ENCODE data around the gene GRIK3. TPM values are rescaled to one million over a fixed set of nuclear protein-coding genes. Genes with fewer than 3 reads are reported as not detected.

The GRIK3 gene
- total and polyA plus RNA-seq, 2 experiments from 2014 or later = 0.31 to 2.9 TPM

DNA sequence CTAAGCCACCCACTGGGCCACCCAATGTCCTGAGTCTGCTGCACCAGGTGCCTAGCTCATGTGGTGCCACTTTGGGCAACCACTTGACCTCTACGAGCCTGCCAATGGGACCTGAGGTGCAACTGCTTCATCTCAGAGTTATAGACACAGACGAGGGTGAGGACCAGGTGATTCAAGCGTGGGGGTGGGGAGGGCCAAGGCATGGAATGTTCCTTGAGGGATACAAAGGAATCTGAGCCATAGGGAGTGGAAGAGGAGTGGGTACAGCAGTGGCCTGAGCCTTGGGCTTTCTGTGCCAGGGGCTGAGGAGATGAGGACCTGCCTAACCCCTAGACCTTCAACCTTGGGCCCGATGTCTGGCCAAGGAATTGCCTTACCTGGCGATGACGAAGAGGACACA lies 209.1 kb downstream of the GRIK3 start:
- peaks cover 29% of the 10 kb centered on the region for H3K4me1 Mint-ChIP-seq
- H3K27ac Mint-ChIP-seq = no peak overlapping the region; the same call in 1 of the 2 replicates
- no peaks in the 10 kb centered on the region for H3K79me2 ChIP-seq (replicated peaks; ENCODE audit: insufficient read depth)
- TF ChIP-seq, protein P1, sequence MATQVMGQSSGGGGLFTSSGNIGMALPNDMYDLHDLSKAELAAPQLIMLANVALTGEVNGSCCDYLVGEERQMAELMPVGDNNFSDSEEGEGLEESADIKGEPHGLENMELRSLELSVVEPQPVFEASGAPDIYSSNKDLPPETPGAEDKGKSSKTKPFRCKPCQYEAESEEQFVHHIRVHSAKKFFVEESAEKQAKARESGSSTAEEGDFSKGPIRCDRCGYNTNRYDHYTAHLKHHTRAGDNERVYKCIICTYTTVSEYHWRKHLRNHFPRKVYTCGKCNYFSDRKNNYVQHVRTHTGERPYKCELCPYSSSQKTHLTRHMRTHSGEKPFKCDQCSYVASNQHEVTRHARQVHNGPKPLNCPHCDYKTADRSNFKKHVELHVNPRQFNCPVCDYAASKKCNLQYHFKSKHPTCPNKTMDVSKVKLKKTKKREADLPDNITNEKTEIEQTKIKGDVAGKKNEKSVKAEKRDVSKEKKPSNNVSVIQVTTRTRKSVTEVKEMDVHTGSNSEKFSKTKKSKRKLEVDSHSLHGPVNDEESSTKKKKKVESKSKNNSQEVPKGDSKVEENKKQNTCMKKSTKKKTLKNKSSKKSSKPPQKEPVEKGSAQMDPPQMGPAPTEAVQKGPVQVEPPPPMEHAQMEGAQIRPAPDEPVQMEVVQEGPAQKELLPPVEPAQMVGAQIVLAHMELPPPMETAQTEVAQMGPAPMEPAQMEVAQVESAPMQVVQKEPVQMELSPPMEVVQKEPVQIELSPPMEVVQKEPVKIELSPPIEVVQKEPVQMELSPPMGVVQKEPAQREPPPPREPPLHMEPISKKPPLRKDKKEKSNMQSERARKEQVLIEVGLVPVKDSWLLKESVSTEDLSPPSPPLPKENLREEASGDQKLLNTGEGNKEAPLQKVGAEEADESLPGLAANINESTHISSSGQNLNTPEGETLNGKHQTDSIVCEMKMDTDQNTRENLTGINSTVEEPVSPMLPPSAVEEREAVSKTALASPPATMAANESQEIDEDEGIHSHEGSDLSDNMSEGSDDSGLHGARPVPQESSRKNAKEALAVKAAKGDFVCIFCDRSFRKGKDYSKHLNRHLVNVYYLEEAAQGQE (IDR thresholded peaks at IDR 0.05; ENCODE audit: unreplicated experiment) = no peak
- TF ChIP-seq EZH2 (IDR thresholded peaks at IDR 0.05; ENCODE audit: low read depth, unreplicated experiment) (no peak), STAT1 (IDR thresholded peaks at IDR 0.05; ENCODE audit: unreplicated experiment) (no peak), CTCF (conservative IDR thresholded peaks at IDR 0.05; ENCODE audit: low read depth in 2 of 2) (no peak), EZH2phosphoT487 (IDR thresholded peaks at IDR 0.05; ENCODE audit: unreplicated experiment) (no peak), ZNF462 (CRISPR knock-in tag; IDR thresholded peaks at IDR 0.05) (no peak), NANOG (IDR thresholded peaks at IDR 0.05; ENCODE audit: borderline replicate concordance) (no peak), ZNF331 (CRISPR knock-in tag; IDR thresholded peaks at IDR 0.05; ENCODE audit: low read depth) (no peak), ZNF114 (CRISPR knock-in tag; IDR thresholded peaks at IDR 0.05) (no peak), CREB1 (CRISPR knock-in tag; IDR thresholded peaks at IDR 0.05; ENCODE audit: low read depth) (no peak), JUNB (IDR thresholded peaks at IDR 0.05; ENCODE audit: unreplicated experiment) (no peak)
- ATAC-seq = no peak
- H3K4me2 ChIP-seq = 0 out of 2 replicates have a peak overlapping the region, but pooled peaks have one; percentile 70
- H3K4me3 ChIP-seq = no peak overlapping the region
- no peak overlapping the region for H2AFZ ChIP-seq
- no peak for DNase-seq (ENCODE audit: low spot score)
- no peaks in the 10 kb centered on the region for H4K20me1 ChIP-seq (replicated peaks; ENCODE audit: insufficient read depth)
- no peak overlapping the region for H3K27ac ChIP-seq (ENCODE audit: low read depth)
- H3K4me3 Mint-ChIP-seq = no peak overlapping the region
- no peaks in the 10 kb centered on the region for H3F3A ChIP-seq (replicated peaks; ENCODE audit: low read depth)
- peaks cover 2% of the 10 kb centered on the region; the same call in 2 of the 3 replicates for H3K36me3 Mint-ChIP-seq (ENCODE audit: low read depth)
- H3K27me3 Mint-ChIP-seq (ENCODE audit: insufficient read depth, low read depth, poor library complexity) = peaks cover 22% of the 10 kb centered on the region
- no peaks in the 10 kb centered on the region for H3K36me3 ChIP-seq (ENCODE audit: insufficient read depth)
- H3K9me2 ChIP-seq (ENCODE audit: insufficient read depth) = peaks cover 20% of the 10 kb centered on the region
- H3K4me1 ChIP-seq (ENCODE audit: insufficient read depth) = peaks cover 17% of the 10 kb centered on the region
- H3K9me3 Mint-ChIP-seq = no peaks in the 10 kb centered on the region
- no peaks in the 10 kb centered on the region for H3K27me3 ChIP-seq (ENCODE audit: insufficient read depth)
